CD4-positive, alpha-beta T cell treated with Interleukin-12 subunit alpha and Interleukin-12 subunit beta, for 1 hour (primary cell): ENCODE results near the gene GDPD5.

Source experiments
- DNase-seq: peaks from one replicate; pipeline ENCODE4 v3.0.0-alpha.2; 2020

GDPD5 gene

DNA sequence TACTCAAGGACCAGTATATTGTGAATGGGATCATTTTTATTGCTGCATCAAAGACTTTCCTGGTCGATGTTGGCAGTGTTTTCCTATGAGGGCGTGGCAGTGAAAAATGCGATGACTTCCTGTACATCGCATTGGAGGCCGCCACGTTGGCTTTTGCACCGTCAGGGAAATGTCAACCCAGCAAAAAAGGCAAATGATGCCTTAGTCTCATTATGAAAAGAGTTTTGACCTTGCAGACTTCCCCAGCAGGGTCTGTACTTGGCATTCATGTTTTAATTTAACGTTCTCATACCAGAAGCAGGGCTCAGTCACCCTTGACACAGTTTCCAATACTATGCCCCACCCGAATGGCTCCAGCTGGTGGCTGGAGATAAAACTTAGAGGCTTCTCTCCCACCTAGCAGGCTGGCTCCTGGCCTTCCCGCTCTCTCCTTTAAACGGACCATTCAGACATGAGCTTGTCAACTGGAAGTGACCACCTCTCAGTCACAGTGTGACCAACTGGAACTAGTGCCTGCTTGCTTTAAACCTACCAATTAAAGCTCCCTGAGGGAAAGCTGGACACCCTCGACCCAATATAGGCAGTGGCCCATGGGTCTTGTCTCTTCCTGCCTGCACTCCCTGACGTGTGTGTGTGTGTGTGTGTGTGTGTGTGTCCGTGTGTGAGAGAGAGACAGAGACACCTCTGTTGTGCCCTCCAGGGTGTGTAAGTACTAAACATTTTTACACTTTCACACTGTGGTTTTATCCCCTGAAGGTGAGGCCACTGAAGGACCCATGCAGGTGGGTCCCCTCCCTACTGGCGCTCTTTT lies 8.7 kb upstream of the GDPD5 start:
- no peak for DNase-seq

DNA sequence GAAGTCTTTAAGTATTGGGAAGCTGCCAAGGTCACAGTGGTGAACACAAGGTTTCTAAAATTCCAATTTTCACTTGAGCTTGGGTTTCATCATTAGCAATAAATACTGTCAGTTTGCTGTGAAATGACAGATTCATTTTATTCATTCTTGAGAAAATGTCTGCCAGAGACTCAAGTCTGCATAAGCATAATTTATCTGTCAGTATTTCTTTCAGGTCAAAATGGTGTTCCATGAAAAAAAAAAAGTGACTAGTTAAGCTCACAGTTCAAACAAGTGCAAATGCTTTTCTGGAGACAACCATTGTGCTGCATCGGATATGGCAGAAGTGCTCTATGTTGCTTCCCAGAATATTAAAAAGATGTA lies 8.1 kb upstream of the GDPD5 start:
- DNase-seq, result no peak

DNA sequence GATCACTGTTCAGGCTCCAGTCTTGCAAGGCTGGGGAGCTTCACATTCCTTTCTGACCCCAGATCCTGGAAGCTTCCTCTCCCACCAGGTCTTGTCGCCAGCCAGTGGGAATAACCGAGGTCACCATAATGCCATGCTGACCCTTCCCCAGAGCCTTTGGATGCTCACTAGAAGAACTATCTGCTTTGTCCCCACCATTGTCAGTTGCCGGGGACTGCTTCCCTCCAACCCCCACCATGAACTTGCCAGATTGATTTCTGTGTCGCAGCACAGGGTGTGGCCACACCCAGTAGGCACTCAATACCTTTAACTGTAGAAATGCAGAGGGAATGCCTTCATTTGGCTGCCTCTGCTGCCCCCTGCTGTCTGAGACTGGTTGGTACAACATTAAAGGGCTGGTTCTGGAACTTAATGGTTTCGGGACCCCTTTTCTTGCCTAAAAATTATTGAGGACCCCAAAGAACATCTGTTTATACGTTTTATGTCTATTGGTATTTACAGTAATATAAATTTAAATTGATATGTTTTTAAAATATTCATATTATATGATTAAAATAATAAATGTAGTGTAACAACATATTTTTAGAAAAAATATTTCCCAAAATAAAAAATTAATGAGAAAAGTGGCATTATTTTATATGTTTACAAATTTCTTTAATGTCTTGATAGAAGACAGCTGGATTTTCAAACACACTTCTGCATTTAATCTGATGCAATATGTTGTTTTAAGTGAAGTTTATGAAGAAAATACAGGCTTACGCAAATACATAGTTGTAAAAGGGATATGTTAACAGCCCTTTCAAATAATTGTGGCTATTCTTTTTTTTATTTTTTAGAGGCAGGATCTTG lies 6.7 kb upstream of the GDPD5 start:
- DNase-seq, result peak; percentile 85

DNA sequence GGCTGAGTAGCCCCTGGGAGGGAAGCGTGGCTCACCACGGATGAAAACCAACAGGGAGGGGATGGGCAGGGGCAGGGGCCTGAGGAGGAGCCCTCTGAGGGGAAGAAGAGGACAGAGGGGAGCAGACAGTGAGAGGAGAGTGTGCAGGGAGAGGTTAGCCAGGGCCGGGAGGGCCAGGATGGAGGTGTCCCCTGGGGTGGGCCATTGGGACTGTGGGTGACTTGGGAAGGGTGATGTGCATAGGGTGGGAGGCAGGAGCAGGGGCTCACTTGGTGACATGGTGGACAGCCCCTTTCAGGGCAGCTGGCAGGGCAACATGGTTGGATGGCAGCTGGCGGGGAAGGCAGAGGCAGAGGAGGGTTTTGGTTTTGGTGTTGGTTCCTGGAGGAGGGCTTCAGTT lies 5.6 kb upstream of the GDPD5 start:
- DNase-seq, result no peak

DNA sequence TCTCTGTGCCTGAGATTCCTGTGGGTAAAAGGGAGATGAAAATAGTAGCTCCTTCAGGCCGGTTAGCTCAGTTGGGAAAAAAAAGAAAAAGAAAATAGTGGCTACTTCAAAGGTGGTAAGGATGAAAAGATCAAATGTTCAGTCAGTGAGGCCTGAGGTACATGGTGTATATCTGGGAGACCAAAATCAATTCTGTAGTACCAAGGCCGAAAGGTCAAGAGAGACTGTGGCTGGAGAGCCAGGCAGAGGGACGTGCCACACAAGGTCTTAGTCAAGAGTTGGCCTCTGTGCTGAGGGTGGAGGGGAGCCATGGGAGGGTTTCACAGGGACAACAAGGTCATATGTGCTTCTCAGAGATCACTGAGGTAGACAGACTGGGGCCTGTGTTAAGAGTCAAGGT lies 4.8 kb upstream of the GDPD5 start:
- DNase-seq, result no peak

DNA sequence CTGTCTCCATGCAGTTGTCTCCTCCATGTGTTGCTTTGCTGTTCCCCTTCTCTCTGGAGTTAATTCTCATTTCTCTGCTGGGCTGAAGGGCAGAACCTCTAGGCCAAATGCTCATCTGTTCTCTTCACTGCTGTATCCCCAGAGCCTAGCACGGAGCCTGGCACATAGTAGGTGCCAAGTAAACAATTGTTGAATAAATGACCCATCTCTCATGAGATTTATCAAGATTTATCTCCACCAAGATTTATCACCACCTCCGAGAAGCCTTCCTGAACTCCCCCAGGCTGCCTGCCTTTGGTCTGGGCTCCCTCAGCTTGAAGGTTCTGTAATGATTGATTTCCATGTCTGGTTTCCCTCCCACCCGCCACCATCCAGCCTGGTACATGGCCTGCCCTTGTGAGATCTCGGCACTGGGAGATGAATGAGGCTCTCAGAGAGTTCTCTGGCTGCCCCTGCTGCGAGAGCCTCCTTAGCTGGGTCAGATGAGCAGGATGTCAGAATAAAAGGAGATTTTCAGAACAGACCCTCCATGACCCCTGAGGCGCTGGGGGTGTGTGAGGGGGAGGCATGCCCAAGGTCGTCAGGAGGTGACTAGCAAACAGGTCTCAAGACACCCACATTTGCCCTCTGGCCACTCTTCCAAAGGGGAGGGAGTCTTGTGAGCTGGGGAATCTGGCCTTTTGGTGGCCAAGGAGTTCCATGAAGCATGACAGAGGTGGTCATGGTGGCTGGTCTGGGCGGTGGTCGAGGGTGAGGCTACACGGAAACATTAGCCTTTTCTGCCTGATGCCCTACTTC lies 2.4 kb upstream of the GDPD5 start:
- no peak for DNase-seq

DNA sequence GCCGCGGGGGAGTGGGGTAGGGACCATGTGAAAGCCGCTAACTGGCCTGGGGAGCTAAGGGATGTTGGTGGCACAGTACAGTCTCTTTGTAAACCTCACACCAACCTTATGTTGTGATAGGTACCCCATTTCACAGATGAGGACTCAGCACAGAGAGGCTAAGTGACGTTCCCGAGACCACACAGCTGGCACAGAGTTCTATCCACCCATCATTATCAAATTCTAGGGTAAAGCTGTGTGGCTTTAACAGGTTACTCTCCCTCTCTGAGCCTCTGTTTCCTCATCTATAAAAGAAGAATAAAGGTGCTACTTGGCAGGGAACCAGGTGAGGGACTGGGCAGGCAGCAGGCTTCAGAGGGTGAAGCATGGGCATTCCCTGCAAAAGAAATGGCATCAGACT lies 1.4 kb upstream of the GDPD5 start:
- no peak for DNase-seq

DNA sequence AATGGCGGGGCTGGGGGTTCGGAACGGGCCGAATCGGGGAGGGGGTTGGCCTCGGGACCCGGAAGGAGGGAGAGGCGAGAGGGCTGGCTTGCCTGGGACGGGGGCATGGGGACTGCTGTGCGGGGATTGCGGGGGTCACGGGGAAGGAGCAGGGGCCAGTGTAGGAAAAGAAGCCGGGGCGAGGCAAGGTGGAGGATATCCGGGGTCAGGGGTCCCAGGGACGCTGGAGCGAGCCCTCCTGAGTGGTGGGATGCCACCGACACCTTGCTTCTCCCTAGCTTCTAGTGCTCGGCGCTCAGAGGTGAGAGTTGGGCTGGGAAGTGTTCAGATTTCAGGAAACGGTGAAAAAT lies 426 bp upstream of the GDPD5 start:
- no peak for DNase-seq

DNA sequence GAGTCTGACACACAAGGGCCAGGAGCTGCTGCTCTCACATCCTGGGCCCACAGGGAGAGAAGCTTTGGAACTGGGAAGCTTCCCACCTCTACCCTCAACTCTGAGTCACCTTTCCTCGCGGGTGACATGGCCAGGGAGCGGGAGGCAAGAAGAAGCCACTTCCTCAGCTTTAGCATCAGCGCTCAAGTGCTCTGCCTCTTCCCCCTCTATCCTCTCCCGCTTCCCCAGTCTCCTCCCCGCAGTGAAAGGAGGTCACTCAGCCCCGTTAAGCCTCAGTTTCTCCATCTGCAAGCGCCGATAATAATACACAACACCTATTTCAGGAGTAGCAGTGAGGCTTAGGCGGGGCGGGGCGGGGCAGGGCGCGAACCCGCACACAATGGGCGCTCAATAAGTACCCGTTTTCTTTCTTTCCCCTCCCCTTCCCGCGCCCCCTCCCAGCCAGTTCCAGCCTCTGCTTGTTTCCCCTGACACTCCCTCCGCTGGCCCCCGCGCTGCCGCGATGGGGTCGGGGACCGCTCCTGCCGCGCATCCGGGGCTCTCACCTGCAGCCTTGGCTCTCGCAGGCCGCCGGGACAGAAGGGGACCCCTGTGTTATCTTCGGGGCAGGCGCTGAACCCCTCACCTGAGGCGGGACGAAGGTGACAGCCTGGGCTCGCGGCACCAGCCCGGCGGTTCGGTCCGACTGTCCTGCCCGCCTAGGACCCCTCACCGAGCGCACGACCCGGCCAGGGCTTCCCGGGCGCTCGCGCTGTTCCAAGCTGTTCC lies 892 bp downstream of the GDPD5 start:
- peak; percentile 37 for DNase-seq

DNA sequence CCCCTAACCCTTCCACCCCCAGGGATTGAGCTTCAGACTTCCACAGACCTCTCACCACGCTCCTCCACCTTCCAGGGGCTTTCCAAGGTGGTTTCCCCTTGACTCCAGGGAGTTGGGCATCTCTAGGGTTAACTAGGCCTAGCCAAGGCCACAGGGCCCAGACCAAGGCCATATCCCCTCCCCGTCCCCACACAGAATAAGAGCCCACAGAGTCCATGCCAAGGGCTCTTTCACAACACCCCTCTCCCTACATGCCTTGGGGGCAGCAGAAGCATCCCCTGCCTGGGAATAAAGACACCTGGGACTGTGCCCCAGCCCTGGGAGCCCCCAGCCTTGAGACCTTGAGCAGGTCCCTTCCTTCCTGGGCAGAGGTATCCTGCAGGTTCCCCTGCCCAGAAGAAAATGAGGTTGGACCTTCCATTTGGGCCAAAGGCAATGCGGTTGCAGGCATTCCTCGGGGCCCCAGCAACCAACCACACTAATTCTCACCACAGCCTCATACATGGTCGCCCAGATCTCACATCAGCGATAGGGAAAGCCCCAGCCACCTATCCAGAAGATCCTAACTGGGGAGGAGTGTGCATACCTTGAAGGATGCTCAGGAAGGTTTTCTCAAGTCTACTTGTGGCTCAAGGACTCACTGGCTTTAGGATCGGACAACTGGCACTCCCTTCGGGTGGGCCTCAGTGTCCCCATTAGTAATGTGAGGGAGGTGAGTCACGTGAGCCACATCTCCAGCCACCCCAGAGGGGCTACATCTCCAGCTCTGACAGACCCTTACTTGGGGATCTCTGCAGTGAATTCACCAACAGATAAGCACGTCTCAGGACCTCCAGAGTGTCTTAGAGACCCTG lies 1.7 kb downstream of the GDPD5 start:
- peak; percentile 22 for DNase-seq

DNA sequence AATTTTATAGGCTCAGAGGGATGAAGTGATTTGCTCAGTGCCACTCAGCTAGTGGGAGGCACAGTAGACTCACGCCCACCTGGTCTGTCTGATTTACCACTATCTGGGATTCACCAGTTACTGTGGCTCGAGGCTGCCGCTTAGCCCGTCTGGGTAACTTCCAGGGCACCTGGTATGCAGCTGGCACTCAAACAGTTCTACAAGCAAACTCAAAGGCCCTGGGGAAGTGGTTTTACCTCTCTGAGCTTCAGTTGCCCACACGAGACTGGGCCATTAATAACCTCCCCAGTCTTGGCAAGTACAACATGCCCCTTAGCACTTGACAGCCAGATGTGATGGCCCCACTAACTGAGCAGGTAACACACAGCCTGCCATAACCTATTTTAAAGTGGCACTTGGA lies 2.6 kb downstream of the GDPD5 start:
- DNase-seq, result no peak

DNA sequence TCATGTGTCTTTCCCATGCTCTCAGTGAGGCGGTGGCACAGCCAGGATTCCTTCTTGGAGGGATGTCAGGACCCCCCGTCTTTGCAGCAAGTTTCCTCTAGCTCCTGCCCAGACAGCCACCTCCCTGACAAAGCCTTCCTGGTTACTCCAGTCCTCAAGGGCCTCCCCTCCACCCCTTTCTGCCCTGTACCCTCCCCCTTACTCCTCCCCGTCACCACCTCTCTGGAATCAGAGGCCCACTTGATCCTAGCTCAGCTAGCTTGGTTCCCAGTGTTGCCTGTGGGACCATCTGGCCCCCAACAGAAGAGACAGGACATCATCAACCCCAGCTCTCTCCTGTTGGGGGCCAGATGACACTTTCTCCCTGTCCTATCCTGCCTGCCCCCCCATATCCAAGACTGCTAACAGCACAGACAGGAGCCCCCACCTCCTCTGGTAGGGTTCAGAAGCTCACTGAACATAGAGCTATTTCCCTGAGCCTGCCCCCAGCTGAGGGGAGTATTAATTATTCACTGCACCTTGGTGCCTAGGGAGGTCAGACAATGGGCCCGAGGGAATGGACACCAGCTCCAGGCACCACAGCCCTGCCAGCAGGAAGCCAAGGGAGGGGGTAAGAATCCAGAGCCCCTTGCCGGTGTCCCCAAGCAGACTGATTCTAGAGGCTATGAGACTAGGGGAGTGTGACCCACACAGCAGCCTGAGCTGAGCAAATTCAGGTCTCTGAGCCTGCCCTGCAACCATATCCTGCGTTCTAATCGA lies 3.3 kb downstream of the GDPD5 start:
- no peak for DNase-seq

DNA sequence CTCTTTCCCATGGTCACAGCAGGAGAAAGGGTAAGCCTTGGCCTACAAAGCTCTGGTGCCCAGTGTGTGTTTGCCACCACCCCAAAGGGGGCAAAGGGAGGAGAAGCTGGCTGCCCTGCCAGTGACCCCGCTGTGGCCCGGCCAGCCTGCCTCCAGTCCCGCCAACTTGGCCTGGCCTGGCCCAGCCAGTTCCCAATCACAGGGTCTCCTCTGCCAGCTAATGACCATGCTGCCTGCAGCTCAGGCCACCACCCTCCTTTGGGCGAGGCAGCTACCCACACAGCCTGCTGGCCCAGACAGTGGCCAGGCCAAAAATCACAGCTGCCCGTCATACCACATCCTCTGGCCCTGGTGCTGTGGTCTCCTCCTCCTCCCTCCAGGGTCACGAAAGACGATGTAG lies 5.1 kb downstream of the GDPD5 start:
- no peak for DNase-seq

DNA sequence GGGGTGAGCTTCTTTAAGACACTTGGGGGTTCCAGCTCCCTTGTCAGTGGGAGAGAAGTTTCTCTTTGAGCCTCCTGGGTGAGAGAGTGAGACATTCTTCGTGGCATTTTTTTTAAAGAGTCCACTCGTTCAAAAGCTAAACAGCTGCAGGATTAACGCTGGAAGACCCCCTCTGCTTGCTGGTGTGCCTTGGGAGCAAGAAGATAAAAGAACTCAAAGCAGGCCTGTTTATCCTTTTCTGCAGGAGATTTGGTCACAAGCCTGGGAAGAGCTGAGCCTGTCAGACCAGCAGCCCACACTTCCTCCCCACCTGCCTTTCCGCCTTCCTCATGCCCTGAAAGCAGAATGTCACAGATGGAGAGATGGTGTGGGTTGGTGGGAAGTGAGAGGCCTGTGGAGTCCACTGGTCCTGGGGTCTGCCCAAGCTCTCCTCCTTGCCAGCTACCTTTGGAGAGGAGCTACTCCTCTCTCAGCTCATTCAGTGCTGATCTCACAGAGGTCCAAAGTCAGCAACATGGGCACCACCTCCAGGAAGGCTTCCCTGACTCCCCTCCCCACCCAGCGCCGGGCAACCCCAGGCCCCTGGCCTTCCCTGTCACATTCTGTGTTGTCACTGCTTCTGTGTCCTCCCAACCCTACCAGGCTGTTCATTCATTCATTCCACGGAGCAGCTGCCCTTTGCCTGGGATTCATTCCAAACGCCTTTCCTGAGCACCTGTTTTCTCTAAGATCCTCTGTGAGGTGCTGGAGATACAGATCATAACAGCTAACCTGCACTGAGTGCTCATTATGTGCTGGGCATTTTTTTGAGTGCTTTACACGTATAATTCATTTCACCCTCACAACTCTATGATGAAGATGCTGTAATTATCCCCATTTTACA lies 6.7 kb downstream of the GDPD5 start:
- no peak for DNase-seq

DNA sequence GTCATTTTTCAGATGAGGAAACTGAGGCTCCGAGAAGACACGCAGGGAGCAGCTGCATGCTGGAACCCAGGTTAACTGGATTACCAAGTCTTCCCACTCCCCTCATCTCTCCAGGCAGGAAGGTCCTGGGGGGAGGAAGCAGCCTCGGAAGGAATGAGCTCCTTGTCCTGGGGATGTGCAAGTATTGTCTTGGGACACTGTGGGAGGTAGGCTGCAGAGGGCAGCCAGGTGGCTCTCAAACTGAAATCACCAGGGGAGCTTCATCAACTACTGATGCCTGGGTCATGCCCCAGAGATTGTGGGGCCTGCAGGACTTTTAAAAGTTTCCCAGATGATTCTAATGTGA lies 7.6 kb downstream of the GDPD5 start:
- DNase-seq, result no peak

DNA sequence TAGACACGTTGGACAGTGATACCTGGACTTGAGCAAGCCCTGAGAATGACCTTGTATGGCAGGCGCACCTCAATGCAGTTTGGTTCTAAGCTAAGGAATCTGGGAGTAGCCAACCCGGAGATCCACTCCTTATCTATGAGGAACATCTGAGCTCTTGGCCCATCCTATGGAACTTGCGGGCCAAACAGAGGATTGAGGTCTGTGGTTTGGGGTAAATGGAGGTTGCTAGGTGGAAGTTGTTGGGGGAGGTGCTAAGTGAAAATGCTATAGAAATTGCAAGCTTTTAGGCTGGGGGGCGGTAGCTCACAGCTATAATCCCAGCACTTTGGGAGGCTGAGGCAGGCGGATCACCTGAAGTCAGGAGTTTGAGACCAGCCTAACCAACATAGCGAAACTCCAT lies 8.9 kb downstream of the GDPD5 start:
- no peak for DNase-seq

DNA sequence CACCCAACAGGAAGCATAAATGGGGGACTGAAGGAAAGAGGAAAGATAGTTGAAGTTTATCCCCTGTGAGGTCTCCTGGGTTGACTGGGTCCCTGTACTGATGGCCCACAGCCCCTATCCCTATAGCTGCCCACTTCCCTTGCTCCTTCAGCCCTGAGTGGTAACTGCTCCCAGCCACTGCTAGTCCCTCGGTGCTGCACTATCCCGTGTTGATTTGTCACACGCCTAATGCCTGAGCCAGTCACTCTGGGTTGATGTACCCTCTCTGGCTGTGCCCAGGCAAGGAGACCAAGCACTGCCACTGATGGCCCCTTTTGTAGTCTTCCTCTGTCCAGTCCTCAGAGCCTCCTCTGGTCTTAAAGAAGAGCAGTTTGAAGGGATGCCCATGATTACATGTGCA lies 9.6 kb downstream of the GDPD5 start:
- DNase-seq, result no peak

DNA sequence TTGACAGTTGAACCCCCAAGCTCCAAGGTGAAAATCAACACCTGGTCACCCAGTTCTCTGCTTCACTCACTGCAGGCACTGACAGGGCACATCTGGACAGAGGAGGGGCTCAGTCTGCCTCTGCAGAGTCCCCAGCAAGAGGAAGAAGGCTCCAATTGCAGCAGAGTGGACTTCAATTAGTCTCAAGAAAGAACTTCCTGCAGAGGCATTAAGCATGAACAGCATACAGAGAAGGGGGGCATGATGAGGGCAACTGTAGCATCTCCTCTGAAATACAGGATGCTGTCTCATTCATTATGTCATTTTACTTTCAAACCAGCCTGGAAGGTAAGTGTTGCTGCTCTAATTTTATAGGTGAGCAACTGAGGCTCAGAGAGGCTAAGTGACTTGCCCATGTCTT lies 11.1 kb downstream of the GDPD5 start:
- DNase-seq, result no peak

DNA sequence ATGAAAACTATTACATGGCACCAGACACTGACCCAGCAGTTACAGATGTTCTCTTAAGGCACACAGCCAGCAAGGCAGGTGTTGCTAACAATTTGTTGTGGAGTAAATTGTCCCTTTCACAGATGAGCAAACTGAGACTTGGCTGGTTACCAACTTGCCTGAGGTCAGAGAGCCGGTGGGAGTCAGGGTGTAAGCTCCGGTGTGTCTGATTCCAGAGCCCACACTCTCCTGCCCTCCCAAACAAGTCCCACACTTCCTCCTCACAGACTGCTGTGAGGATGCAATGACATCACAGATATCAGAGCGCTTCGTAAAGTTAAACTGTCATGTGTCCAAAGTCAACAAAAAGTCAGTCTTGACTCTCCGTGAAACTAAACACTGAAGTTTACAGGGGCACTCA lies 12.5 kb downstream of the GDPD5 start:
- DNase-seq, result no peak

DNA sequence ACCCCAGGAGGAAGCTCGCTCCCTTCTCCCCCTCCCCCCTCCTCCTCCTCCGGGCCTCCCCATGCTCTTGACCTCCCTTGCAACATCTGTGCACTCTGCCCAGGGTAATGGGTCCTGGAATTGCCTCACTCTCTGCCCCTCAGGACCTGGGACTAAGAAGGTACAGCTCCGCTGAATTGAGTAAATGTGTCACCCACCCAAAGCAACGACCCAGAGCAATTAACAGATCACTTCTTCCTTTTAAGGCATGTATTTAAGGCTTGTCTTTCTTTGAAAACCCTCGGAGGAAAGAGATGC lies 15.1 kb downstream of the GDPD5 start:
- DNase-seq, result no peak
